HG03135 (cell line): ENCODE data around the gene PDE4D.
"Not testable (repeated sequence)": the region's sequence is repeated elsewhere in the genome, so short reads cannot be mapped to it uniquely, and the experiment has no call there.

Source experiments
- ATAC-seq: cut with Tn5 transposase; IDR thresholded peaks from one replicate; pipeline ENCODE4 v1.9.1; 2021; ENCODE audit warnings: mild to moderate bottlenecking, moderate library complexity; ENCODE audit not compliant: unreplicated experiment

The PDE4D gene

GRCh38 chr5:59770953-59771352 lies 122.6 kb downstream of the PDE4D start:
- ATAC-seq, result no peak

GRCh38 chr5:59769832-59770231 lies 123.7 kb downstream of the PDE4D start:
- ATAC-seq, result no peak

GRCh38 chr5:59769041-59769360 lies 124.5 kb downstream of the PDE4D start:
- ATAC-seq, result no peak

DNA sequence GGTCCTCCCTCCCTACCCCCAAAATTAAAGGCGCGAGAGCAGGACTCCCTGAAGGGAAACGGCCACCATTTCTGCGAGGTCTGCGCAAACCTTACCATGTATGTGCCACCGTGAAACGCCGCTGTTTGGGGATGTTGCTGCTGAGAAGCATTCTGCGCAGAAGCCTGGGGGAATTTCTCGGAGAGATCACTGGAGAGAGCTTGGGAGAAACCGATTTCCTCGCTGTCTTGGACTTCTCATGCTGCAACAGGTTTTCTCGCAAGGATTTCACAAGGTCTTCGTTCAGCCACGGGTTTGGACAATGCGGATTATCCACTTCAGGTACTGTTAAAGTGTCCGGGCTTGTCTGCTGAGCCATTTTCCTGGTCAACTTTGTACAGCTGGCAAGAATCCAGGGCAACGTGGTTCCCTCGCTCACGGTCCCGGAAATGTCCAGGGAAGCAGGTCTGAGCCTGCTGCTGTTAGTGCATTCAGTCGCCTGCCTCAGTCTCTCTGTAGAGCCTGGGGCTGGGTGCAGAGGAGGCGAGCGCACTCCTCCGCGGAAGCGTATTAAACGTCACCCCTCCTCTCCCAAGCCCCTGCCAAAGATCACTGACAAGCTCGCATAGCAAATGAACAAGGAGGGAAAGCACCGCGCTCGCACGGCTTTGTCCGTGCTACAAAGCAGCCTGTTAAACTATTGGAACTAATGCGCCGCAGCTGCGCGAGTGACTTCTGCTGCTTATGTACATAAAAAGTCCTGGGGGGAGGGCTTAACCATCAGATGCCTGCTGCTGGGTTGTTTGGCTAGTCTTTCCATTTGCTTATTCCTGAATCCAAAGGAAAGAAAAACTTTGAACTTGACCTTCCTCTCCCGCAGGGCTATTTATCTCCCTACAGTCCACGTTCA lies 125.1 kb downstream of the PDE4D start:
- no peak for ATAC-seq

- no peak for ATAC-seq
Measured at GRCh38 chr5:59767681-59768151, 125.8 kb downstream of the PDE4D start.

DNA sequence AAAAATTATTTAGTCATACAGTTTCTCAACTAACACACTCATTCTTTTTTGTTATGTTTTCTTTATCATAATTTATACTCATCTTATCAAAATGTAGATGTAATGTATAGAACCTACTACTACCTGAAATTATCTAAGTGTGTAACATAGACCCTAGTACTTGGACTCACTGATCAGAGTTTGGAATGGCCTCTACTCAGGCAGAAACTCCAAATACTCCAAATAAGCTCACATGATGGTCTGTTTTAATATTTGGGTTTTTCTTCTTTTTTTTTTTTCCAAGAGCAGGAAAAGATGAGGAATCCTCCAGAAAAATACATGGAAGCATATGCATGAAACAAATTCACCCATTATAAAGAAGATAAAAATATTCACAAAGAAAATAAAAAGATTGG lies 126.3 kb downstream of the PDE4D start:
- ATAC-seq, result no peak

- ATAC-seq, result no peak
Measured at GRCh38 chr5:59766427-59767210, 126.9 kb downstream of the PDE4D start.

GRCh38 chr5:59765446-59765845 lies 128.1 kb downstream of the PDE4D start:
- no peak for ATAC-seq

DNA sequence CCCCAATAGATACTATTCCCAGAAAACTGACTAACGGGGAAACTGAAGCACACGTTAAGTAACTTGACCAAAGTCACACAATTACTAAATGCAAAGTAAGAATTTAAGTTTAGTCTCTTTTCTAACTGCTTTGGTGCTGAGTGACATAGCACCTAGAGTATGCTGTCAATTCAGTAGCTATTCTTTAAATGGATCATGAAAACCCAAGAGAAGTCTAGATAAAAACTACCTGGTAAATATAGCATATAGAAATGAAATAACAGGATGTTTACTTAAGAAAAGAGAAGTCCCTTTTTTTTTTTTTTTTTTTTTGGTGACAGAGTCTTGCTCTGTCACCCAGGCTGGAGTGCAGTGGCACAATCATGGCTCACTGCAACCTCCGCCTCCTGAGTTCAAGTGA lies 129.2 kb downstream of the PDE4D start:
- ATAC-seq, result no peak

DNA sequence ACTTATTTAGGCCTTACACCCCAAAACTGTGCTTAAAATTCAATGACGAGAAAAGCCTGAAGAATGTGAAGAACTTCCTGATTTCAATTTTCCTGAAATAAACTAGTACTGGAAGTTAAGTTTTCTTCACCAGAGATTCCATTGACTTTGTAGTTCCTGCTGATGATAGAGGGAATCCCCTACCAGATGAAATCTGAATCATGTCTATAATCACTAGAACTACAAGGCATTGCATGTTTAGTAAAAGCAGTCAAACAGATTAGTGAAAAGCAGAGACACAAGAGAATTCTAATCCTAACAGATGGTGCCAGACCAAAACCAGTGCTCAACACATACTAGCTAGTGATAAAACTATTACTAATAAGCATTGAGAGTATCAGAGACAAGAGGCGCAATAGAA lies 130.0 kb downstream of the PDE4D start:
- no peak for ATAC-seq

GRCh38 chr5:59762232-59762631 lies 131.3 kb downstream of the PDE4D start:
- not testable (repeated sequence) for ATAC-seq

DNA sequence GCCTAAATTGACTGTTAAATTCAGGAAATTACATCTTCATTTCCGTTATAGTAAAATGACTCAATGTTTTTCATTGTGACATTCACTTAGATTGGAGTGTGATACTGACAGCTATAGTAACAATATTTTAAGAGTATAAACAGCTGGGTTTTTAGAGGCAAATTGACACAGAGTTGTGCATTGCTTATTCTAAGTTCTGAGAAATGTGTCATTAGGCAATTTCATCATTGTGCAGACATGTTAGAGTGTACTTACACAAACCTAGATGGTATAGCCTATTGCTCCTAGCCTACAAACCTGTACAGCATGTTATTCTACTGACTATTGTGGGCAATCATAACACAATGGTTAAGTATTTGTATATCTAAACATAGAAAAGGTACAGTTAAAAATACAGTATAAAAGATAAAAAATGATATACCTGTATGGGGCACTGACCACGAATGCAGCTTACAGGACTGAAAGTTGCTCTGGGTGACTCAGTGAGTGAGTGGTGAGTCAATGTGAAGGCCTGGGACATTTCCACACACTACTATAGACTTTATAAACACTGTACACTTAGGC lies 132.7 kb downstream of the PDE4D start:
- ATAC-seq, result no peak

DNA sequence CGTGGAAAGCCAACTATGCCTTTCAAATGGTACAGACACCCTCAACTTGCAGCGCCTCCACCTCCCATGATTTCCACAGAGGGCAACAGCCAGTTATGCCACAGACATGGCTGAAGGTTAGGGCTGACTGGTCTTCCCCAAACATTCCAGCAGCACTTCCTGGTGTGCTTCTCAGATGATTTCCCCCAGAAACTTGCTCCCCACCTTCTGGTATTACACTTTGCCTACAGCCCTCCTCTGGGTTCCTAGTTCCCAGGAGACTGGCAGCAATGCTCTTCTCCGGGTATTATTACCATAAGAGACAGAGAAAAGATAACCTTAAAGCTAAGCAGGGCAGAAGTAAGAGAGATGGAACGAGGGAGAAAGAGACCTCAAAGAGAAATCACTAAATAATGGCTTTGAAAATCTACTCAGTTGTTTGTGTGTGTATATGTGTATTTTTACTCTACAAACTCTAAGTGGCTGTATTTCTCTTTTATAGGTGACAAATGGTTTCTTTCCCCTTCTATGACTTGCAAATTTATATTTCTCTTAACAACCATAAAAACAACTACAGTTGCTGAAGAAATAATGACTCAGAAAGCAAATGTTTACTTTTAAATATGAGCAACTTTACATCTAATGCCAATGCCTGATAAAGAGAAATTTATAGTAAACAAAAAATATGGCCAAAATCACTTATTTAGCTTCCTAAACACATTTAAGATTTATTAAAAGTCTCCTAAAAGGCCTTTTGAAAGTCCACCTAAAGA lies 133.8 kb downstream of the PDE4D start:
- no peak for ATAC-seq

- no peak for ATAC-seq
Measured at GRCh38 chr5:59758566-59758965, 135.0 kb downstream of the PDE4D start.

- ATAC-seq, result no peak
Measured at GRCh38 chr5:59757442-59757841, 136.1 kb downstream of the PDE4D start.

DNA sequence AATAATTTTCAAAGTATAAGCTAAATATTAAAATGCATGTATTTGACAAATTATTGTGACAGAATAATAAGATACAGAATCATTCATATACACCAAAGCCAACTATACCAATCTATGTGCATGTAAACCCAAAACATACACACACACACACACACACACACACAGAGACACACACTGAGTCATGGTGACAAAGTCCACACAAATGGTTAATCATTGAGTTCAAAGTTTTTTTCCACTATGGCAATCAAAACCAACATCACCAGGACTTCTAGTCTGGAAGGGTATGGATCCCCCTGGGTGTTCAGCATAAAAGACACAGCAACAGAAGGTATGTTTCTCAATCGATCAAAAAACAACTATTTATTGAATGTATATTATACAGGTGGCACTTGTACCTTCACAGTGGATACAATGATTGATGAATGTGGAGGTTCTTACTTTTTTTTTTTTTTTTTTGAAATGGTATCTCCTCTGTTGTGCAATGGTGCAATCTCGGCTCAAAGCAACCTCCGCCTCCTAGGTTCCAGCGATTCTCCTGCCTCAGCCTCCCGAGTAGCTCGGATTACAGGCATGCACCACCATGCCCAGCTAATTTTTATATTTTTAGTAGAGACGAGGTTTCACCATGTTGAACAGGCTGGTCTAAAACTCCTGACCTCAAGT lies 137.0 kb downstream of the PDE4D start:
- ATAC-seq, result no peak

DNA sequence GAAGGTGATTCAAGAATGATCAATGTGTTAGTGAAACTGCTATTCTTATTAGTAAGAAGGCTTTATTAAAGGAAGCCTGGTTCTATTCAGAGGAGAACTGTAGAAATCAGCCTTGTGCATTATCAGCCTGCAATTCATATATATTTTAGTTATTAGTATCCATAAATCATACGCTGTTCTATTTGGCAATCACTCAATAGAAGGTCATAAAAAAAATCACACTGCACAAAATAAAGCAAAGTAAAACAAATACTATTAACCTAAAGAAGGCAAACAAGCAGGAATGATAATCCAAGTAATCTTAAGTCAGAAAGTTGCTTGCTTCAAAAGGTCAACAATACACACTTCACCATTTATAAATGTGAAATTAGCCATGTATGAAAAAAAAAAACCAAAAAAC lies 138.1 kb downstream of the PDE4D start:
- ATAC-seq, result no peak

DNA sequence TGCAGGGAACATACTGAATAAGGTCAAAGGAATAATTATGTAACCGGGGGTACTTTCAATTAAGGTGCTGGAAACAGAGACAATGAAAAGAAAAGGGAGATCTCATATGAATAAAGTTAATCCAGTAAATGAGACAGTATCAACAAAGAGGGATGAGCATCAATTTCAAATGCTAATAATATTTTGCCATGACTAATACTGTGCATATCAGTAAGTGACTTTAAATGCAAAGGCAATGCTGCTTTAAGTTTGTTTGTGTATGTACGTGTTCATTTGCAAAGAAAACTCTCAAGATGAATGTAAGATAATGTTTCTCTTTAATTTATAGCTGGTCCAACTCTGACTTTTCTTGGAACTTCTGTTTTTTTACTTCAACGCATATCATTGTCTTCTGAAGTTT lies 139.9 kb downstream of the PDE4D start:
- no peak for ATAC-seq

- no peak for ATAC-seq
Measured at GRCh38 chr5:59749782-59750520, 143.6 kb downstream of the PDE4D start.
